Neuron (in vitro differentiated cells): ENCODE results near the gene ITPK1.

Experiments used
- H2AFZ ChIP-seq: one replicate; pipeline ENCODE4 v1.6.1; 2013; ENCODE audit warnings: low read depth, mild to moderate bottlenecking, inconsistent platforms, low read length, moderate library complexity
- H3K27me3 ChIP-seq: one replicate; pipeline ENCODE4 v1.6.1; 2013; ENCODE audit warnings: low read length; ENCODE audit not compliant: insufficient read depth
- H3K36me3 ChIP-seq: one replicate; pipeline ENCODE4 v1.6.1; 2013; ENCODE audit warnings: low read length; ENCODE audit not compliant: insufficient read depth
- H3K4me1 ChIP-seq: one replicate; pipeline ENCODE4 v1.6.1; 2013; ENCODE audit warnings: low read length; ENCODE audit not compliant: insufficient read depth
- H3K4me3 ChIP-seq: 2 replicates; pipeline ENCODE4 v1.5.1; 2013; ENCODE audit warnings: mild to moderate bottlenecking, low read length, moderate library complexity
- H3K9me3 ChIP-seq: one replicate; pipeline ENCODE4 v1.6.1; 2013; ENCODE audit warnings: low read length

The ITPK1 gene

GRCh38 chr14:93054006-93054405, 61.7 kb downstream of the ITPK1 start:
- H3K4me3 ChIP-seq: no peak overlapping the region
- peaks cover 13% of the 10 kb centered on the region for H3K4me1 ChIP-seq
- no peaks in the 10 kb centered on the region for H3K27me3 ChIP-seq
- H2AFZ ChIP-seq: no peak overlapping the region
- H3K36me3 ChIP-seq: no peaks in the 10 kb centered on the region
- no peaks in the 10 kb centered on the region for H3K9me3 ChIP-seq

GRCh38 chr14:93051600-93052546, 63.9 kb downstream of the ITPK1 start:
- Histone ChIP-seq H3K4me1 (peaks cover 11% of the 10 kb centered on the region), H2AFZ (no peak overlapping the region), H3K36me3 (no peaks in the 10 kb centered on the region), H3K9me3 (no peaks in the 10 kb centered on the region), H3K4me3 (no peak overlapping the region), H3K27me3 (no peaks in the 10 kb centered on the region)

DNA sequence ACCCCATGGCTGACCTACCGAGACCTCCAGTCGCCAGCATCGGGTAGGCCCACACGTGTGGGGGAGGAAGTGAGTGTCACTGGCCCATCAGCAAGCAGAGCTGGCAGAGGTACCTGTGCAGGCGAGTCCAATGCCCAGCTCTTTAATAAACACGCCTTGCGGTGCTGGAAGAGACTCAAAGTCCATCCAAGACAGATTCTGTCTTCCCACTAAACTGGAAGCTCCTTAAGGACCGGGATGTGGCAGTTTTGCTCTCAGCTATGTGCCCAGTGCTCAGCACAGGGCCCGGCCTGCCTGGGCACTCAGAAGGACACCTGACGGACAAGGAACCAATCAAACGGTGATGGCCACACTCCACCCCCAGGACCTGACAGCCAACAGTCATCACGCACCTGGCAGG, 65.0 kb downstream of the ITPK1 start:
- Histone ChIP-seq H3K36me3 (no peaks in the 10 kb centered on the region), H3K9me3 (no peaks in the 10 kb centered on the region), H3K4me1 (peaks cover 13% of the 10 kb centered on the region), H3K27me3 (no peaks in the 10 kb centered on the region), H3K4me3 (no peak overlapping the region), H2AFZ (no peak overlapping the region)

DNA sequence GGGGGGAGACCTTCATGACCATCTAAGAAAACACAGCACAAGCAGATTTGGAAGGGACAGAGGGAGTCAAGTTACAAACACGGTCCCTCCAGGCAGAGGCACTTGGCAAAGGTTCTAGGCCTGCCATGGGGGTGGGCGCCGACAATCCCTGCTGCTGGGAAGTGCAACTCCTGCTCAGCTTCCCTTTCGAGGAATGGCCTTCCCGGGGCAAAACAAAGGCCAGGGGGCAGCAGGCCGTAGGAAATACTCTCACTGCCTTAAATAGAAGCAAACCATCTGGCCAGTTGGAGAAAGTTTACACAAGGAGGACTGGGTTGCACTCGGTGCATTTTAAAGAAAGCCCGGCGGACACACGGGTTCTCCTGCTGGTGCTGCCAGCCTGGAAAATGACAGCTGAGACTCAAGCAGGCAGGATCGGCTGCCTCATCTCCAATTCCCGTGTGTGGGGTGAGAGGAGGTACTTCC, 65.8 kb downstream of the ITPK1 start:
- no peak overlapping the region for H2AFZ ChIP-seq
- H3K27me3 ChIP-seq: no peaks in the 10 kb centered on the region
- H3K4me1 ChIP-seq: peaks cover 22% of the 10 kb centered on the region
- no peak overlapping the region for H3K4me3 ChIP-seq
- H3K36me3 ChIP-seq: no peaks in the 10 kb centered on the region
- no peaks in the 10 kb centered on the region for H3K9me3 ChIP-seq

- Histone ChIP-seq H3K4me1 (peaks cover 23% of the 10 kb centered on the region), H2AFZ (no peak overlapping the region), H3K9me3 (no peaks in the 10 kb centered on the region), H3K36me3 (no peaks in the 10 kb centered on the region), H3K4me3 (no peak overlapping the region), H3K27me3 (no peaks in the 10 kb centered on the region)
Measured at GRCh38 chr14:93049315-93049714, 66.4 kb downstream of the ITPK1 start.

- no peaks in the 10 kb centered on the region for H3K9me3 ChIP-seq
- H3K27me3 ChIP-seq: no peaks in the 10 kb centered on the region
- peaks cover 23% of the 10 kb centered on the region for H3K4me1 ChIP-seq
- H3K36me3 ChIP-seq: no peaks in the 10 kb centered on the region
- no peak overlapping the region for H3K4me3 ChIP-seq
- H2AFZ ChIP-seq: no peak overlapping the region
Measured at GRCh38 chr14:93048843-93049242, 66.9 kb downstream of the ITPK1 start.

GRCh38 chr14:93047661-93048060, 68.1 kb downstream of the ITPK1 start:
- Histone ChIP-seq H3K9me3 (no peaks in the 10 kb centered on the region), H3K36me3 (no peaks in the 10 kb centered on the region), H3K27me3 (no peaks in the 10 kb centered on the region), H3K4me1 (peaks cover 23% of the 10 kb centered on the region), H3K4me3 (no peak overlapping the region), H2AFZ (no peak overlapping the region)

DNA sequence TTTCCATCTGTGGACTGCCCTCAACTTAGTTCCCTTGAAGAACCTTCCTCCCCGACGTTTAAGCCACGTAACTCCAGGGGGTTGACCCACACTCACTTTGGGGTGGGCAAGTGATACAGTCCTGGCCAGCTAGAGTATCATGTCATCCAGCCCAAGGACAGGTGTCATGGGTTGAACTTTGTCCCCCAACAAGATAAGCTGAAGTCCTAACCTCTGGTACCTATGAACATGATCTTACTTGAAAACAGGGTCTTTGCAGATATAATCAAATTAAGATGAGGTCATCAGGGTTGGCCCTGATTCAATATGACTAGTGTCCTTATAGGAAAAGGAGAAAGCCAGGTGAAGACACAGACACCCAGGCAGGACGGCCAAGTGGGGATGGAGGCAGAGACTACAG, 68.6 kb downstream of the ITPK1 start:
- Histone ChIP-seq H3K27me3 (no peaks in the 10 kb centered on the region), H3K9me3 (no peaks in the 10 kb centered on the region), H2AFZ (no peak overlapping the region), H3K4me1 (peaks cover 23% of the 10 kb centered on the region), H3K4me3 (no peak overlapping the region), H3K36me3 (no peaks in the 10 kb centered on the region)

DNA sequence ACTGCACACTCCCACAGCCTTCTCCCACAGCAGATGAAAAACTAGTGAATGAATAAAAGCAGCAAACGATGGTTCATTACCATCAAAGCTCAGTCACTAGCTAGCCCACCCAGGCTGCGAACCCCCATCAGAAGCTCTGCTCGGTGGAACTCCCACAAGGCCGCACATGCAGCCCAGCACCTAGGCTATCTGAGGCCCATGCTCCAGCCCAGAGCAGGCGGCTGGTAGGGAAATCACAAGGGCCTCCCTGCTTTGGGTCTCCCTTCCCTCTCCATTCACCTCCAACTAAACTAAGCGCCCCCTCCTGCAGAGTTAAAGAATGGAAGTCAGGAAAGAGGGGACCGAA, 69.0 kb downstream of the ITPK1 start:
- H3K27me3 ChIP-seq: no peaks in the 10 kb centered on the region
- no peaks in the 10 kb centered on the region for H3K9me3 ChIP-seq
- peaks cover 26% of the 10 kb centered on the region for H3K4me1 ChIP-seq
- H3K36me3 ChIP-seq: no peaks in the 10 kb centered on the region
- no peak overlapping the region for H3K4me3 ChIP-seq
- no peak overlapping the region for H2AFZ ChIP-seq

GRCh38 chr14:93045965-93046704, 69.6 kb downstream of the ITPK1 start:
- Histone ChIP-seq H2AFZ (no peak overlapping the region), H3K27me3 (no peaks in the 10 kb centered on the region), H3K36me3 (no peaks in the 10 kb centered on the region), H3K4me3 (no peak overlapping the region), H3K4me1 (peaks cover 31% of the 10 kb centered on the region), H3K9me3 (no peaks in the 10 kb centered on the region)

GRCh38 chr14:93045211-93045674, 70.5 kb downstream of the ITPK1 start:
- Histone ChIP-seq H2AFZ (no peak overlapping the region), H3K36me3 (no peaks in the 10 kb centered on the region), H3K4me3 (no peak overlapping the region), H3K27me3 (no peaks in the 10 kb centered on the region), H3K4me1 (peaks cover 39% of the 10 kb centered on the region), H3K9me3 (no peaks in the 10 kb centered on the region)

DNA sequence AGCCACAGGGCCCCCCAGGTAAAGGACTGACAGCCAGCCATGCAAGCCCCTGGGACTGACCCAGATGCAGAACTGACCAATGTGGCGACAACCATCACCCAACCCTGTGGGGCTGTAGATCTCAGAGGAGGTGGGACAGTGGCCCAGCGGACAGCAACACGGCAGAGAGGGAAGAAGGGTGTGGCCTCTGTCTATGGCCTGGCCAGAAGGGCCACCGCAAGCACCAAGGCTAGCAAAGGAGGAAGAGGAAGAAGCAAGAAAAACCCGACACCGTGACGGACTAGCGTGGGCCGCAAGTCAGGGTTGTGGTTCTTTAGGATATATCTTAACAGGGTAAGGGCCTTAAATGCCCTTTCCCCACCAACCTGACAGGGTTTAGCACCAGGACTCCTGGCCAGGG, 71.2 kb downstream of the ITPK1 start:
- H3K9me3 ChIP-seq: no peaks in the 10 kb centered on the region
- no peak overlapping the region for H3K4me3 ChIP-seq
- no peaks in the 10 kb centered on the region for H3K36me3 ChIP-seq
- no peak overlapping the region for H2AFZ ChIP-seq
- peaks cover 37% of the 10 kb centered on the region for H3K4me1 ChIP-seq
- H3K27me3 ChIP-seq: no peaks in the 10 kb centered on the region

DNA sequence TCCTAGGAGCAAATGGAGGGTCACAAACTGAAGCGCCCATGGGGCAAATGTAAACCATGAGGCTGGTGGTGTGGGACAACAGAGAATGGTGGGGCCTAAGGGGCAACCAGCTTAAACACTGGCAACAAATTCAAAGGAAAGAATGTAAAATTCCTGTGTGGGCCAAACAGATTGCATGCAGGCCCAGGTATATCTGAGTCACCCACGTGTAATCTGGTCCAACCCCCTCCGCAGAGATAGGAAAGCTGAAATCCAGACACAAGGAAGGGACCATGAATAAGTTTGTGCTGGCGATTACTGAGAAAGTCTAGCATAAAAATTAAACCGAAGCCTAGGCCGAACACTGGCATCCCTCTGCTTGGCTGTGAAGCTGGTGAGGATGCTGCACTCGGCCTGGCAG, 71.6 kb downstream of the ITPK1 start:
- H3K4me1 ChIP-seq: peaks cover 37% of the 10 kb centered on the region
- no peak overlapping the region for H2AFZ ChIP-seq
- no peaks in the 10 kb centered on the region for H3K9me3 ChIP-seq
- no peak overlapping the region for H3K4me3 ChIP-seq
- no peaks in the 10 kb centered on the region for H3K36me3 ChIP-seq
- H3K27me3 ChIP-seq: no peaks in the 10 kb centered on the region
